H9 (cell line): ENCODE results near the gene CENPO. TPM values are rescaled to one million over a fixed set of nuclear protein-coding genes. Genes with fewer than 3 reads are reported as not detected.

Experiments used
- DNase-seq: peaks from one replicate; pipeline ENCODE4 v3.0.0-alpha.2; 2017
- H2AFZ ChIP-seq: one replicate; pipeline ENCODE4 v1.6.1; 2013; ENCODE audit warnings: mild to moderate bottlenecking, low read length, control low read depth, moderate library complexity
- H2AK5ac ChIP-seq: 2 replicates; pipeline ENCODE4 v1.6.1; 2013; ENCODE audit warnings: low read length, control low read depth, mixed read lengths; ENCODE audit not compliant: insufficient read length
- H2BK120ac ChIP-seq: one replicate; pipeline ENCODE4 v1.6.1; 2013; ENCODE audit warnings: low read depth, mild to moderate bottlenecking, low read length, control low read depth, inconsistent platforms; ENCODE audit not compliant: poor library complexity, severe bottlenecking
- H2BK12ac ChIP-seq: 2 replicates; pipeline ENCODE4 v1.6.1; 2013; ENCODE audit warnings: low read length, control low read depth, mixed read lengths, low read depth; ENCODE audit not compliant: insufficient read length
- H2BK15ac ChIP-seq: 2 replicates; pipeline ENCODE4 v1.6.1; 2013; ENCODE audit warnings: low read depth, low read length, control low read depth
- H2BK20ac ChIP-seq: one replicate; pipeline ENCODE4 v1.6.1; 2013; ENCODE audit warnings: low read depth, mild to moderate bottlenecking, low read length, control low read depth, inconsistent platforms; ENCODE audit not compliant: poor library complexity, severe bottlenecking
- H2BK5ac ChIP-seq: 2 replicates; pipeline ENCODE4 v1.6.1; 2013; ENCODE audit warnings: low read length, control low read depth, mixed read lengths; ENCODE audit not compliant: insufficient read length
- H3K14ac ChIP-seq: 2 replicates; pipeline ENCODE4 v1.6.1; 2013; ENCODE audit warnings: low read length, control low read depth; ENCODE audit not compliant: insufficient read depth
- H3K18ac ChIP-seq: 2 replicates; pipeline ENCODE4 v1.6.1; 2013; ENCODE audit warnings: low read depth, mild to moderate bottlenecking, mixed read lengths, low read length, control low read depth; ENCODE audit not compliant: insufficient read length
- H3K23ac ChIP-seq: 2 replicates; pipeline ENCODE4 v1.6.1; 2013; ENCODE audit warnings: low read length, control low read depth, mixed read lengths, low read depth; ENCODE audit not compliant: insufficient read length
- H3K23me2 ChIP-seq: 2 replicates; pipeline ENCODE4 v1.6.1; 2013; ENCODE audit warnings: low read depth, mild to moderate bottlenecking, mixed read lengths, low read length, control low read depth; ENCODE audit not compliant: insufficient read length, poor library complexity, severe bottlenecking
- H3K27ac ChIP-seq: 2 replicates; pipeline ENCODE4 v1.5.1; 2013; ENCODE audit warnings: low read length, control low read depth, mixed read lengths, low read depth; ENCODE audit not compliant: insufficient read length
- H3K27me3 ChIP-seq: 2 replicates; pipeline ENCODE4 v1.6.1; 2013; ENCODE audit warnings: low read length, control low read depth, inconsistent platforms; ENCODE audit not compliant: insufficient read depth
- H3K4ac ChIP-seq: 2 replicates; pipeline ENCODE4 v1.6.1; 2013; ENCODE audit warnings: low read depth, mild to moderate bottlenecking, control low read depth, inconsistent platforms, low read length, moderate library complexity
- H3K4me1 ChIP-seq: 2 replicates; pipeline ENCODE4 v1.6.1; 2013; ENCODE audit warnings: low read length, control low read depth, inconsistent platforms; ENCODE audit not compliant: insufficient read depth
- H3K4me2 ChIP-seq: 2 replicates; pipeline ENCODE4 v1.6.1; 2013; ENCODE audit warnings: low read length, control low read depth, mixed read lengths; ENCODE audit not compliant: insufficient read length, insufficient read depth
- H3K56ac ChIP-seq: 2 replicates; pipeline ENCODE4 v1.6.1; 2013; ENCODE audit warnings: low read depth, mild to moderate bottlenecking, mixed read lengths, low read length, control low read depth; ENCODE audit not compliant: insufficient read length
- H3K79me1 ChIP-seq: 2 replicates; pipeline ENCODE4 v1.6.1; 2013; ENCODE audit warnings: low read depth, mild to moderate bottlenecking, moderate library complexity, low read length, control low read depth, inconsistent platforms; ENCODE audit not compliant: insufficient read depth, poor library complexity, severe bottlenecking
- H3K79me2 ChIP-seq: 2 replicates; pipeline ENCODE4 v1.6.1; 2013; ENCODE audit warnings: low read length, control low read depth, inconsistent platforms; ENCODE audit not compliant: insufficient read depth
- H3K9ac ChIP-seq: 2 replicates; pipeline ENCODE4 v1.6.1; 2013; ENCODE audit warnings: low read length, control low read depth, mixed read lengths; ENCODE audit not compliant: insufficient read length; ENCODE audit errors: extremely low read depth
- H3K9me3 ChIP-seq: one replicate; pipeline ENCODE4 v1.6.1; 2013; ENCODE audit warnings: low read depth, low read length, inconsistent platforms; ENCODE audit not compliant: control insufficient read depth
- H3T11ph ChIP-seq: one replicate; pipeline ENCODE4 v1.6.1; 2013; ENCODE audit warnings: mild to moderate bottlenecking, low read length, control low read depth, inconsistent platforms
- H4K20me1 ChIP-seq: one replicate; pipeline ENCODE4 v1.6.1; 2013; ENCODE audit not compliant: control insufficient read depth, insufficient read length, insufficient read depth
- H4K5ac ChIP-seq: 2 replicates; pipeline ENCODE4 v1.6.1; 2013; ENCODE audit warnings: low read depth, mild to moderate bottlenecking, mixed read lengths, low read length, control low read depth; ENCODE audit not compliant: insufficient read length
- H4K8ac ChIP-seq: replicated peaks from 2 replicates; pipeline ENCODE4 v1.6.1; 2013; ENCODE audit warnings: low read length, control low read depth, mixed read lengths, low read depth; ENCODE audit not compliant: insufficient read length
- H4K91ac ChIP-seq: 2 replicates; pipeline ENCODE4 v1.6.1; 2013; ENCODE audit warnings: low read depth, mild to moderate bottlenecking, moderate library complexity, mixed read lengths, low read length, control low read depth; ENCODE audit not compliant: insufficient read length
- H3K27ac Mint-ChIP-seq, 3 experiments: 2 replicates in 2 of 3; 3 replicates in 1 of 3; pipeline ENCODE4 v1.8.0; 2020 to 2021; ENCODE audit warnings: mixed read lengths in 3 of 3, mild to moderate bottlenecking in 1 of 3, moderate library complexity in 1 of 3
- H3K27me3 Mint-ChIP-seq: 2 replicates; pipeline ENCODE4 v1.8.0; 2021; ENCODE audit warnings: low read depth, mild to moderate bottlenecking, moderate library complexity, mixed read lengths
- H3K36me3 Mint-ChIP-seq, 3 experiments: 2 replicates in 2 of 3; 3 replicates in 1 of 3; pipeline ENCODE4 v1.8.0; 2020 to 2021; ENCODE audit warnings: low read depth in 3 of 3, mixed read lengths in 3 of 3; ENCODE audit not compliant: insufficient read depth in 1 of 3
- H3K4me1 Mint-ChIP-seq, 2 experiments: 2 replicates each; pipeline ENCODE4 v1.8.0; 2020; ENCODE audit warnings: mixed read lengths in 2 of 2
- H3K4me3 Mint-ChIP-seq, 2 experiments: 2 replicates in 1 of 2; 3 replicates in 1 of 2; pipeline ENCODE4 v1.8.0; 2020 to 2021; ENCODE audit warnings: mild to moderate bottlenecking in 2 of 2, mixed read lengths in 2 of 2, moderate library complexity in 1 of 2
- H3K9me3 Mint-ChIP-seq, 2 experiments: 2 replicates in 1 of 2; 3 replicates in 1 of 2; pipeline ENCODE4 v1.8.0; 2020; ENCODE audit warnings: mild to moderate bottlenecking in 2 of 2, mixed read lengths in 2 of 2, moderate library complexity in 1 of 2
- whole genome bisulfite sequencing: extraction: QIAGEN DNeasy Blood & Tissue Kit; methylation state at CpG from one replicate; pipeline ENCODE4 v1.1.7; 2013; ENCODE audit warnings: missing lambda C conversion rate, low lambda C conversion rate, mixed read lengths; ENCODE audit not compliant: insufficient read length; ENCODE audit errors: extremely low coverage; 5-methylcytosine and 5-hydroxymethylcytosine counted together
- total RNA-seq: library from RNA; stranded (reverse); gene quantifications from 2 replicates; pipeline ENCODE4 v1.2.1, GENCODE V29; 2021
- TF ChIP-seq, protein P1 (sequence below): fragments of 200-600 bp; sonication (generic); conservative IDR thresholded peaks from 3 replicates; pipeline ENCODE4 v1.8.0; 2021; ENCODE audit warnings: antibody characterized with exemption, mild to moderate bottlenecking

The CENPO gene
- total RNA-seq, 1 experiment from 2014 or later, result 49.5 TPM

DNA sequence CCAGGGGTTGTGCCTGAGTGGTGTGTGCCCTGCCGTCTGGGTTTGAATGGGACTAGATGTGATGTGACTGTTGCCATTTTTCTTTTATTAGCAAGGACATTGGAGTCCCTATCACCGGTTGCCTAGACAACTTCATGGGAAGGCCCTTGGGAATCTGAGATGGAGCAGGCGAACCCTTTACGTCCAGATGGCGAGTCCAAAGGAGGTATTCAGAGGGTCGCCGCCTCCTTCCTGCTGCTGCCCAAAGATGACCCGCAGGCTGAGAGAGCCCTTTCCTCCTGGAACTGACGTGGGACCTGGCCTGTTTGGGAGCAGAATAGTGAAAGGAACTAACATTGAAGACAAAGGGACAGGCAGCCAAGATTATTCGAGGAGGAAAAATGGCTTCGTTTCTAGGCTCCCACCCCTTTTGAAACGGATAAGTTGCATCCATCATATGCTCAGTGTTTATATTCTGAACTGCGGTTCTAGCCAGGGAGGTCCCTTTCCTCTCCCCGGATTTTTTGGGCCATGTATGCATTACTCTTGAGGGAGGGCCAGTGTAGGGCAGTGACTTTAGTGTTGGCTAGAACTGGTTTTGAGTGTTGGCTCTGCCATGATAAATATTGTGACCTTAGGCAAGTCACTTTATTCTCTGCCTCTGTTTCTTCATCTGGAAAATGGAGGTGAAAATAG, 673 bp downstream of the CENPO start:
- H3K27me3 Mint-ChIP-seq, result no peaks in the 10 kb centered on the region

More for the DNA sequence above, 673 bp downstream of the CENPO start:
- TF ChIP-seq, protein P1, sequence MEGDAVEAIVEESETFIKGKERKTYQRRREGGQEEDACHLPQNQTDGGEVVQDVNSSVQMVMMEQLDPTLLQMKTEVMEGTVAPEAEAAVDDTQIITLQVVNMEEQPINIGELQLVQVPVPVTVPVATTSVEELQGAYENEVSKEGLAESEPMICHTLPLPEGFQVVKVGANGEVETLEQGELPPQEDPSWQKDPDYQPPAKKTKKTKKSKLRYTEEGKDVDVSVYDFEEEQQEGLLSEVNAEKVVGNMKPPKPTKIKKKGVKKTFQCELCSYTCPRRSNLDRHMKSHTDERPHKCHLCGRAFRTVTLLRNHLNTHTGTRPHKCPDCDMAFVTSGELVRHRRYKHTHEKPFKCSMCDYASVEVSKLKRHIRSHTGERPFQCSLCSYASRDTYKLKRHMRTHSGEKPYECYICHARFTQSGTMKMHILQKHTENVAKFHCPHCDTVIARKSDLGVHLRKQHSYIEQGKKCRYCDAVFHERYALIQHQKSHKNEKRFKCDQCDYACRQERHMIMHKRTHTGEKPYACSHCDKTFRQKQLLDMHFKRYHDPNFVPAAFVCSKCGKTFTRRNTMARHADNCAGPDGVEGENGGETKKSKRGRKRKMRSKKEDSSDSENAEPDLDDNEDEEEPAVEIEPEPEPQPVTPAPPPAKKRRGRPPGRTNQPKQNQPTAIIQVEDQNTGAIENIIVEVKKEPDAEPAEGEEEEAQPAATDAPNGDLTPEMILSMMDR, result no peak
- H3K9ac ChIP-seq, result peak overlapping the region; percentile 98
- H2BK15ac ChIP-seq, result no peak overlapping the region
- no peak overlapping the region for H3K56ac ChIP-seq
- H4K5ac ChIP-seq, result peak overlapping the region; percentile 89
- peaks cover 36% of the 10 kb centered on the region; the same call in 1 of the 2 replicates for H3K79me2 ChIP-seq
- no peak overlapping the region for H2BK12ac ChIP-seq
- H3K23me2 ChIP-seq, result peaks cover 13% of the 10 kb centered on the region
- no peaks in the 10 kb centered on the region for H3K4me1 ChIP-seq
- DNase-seq, result peak; percentile 46
- H2BK5ac ChIP-seq, result peak overlapping the region; percentile 76
- peak overlapping the region; percentile 99 for H3K4me2 ChIP-seq
- no peaks in the 10 kb centered on the region for H4K20me1 ChIP-seq
- no peaks in the 10 kb centered on the region for H3K79me1 ChIP-seq
- no peak overlapping the region for H2BK120ac ChIP-seq
- H3K27ac Mint-ChIP-seq, result peak overlapping the region; percentile 99 to 100 (median 100)
- no peak overlapping the region for H2AFZ ChIP-seq
- H3K18ac ChIP-seq, result peak overlapping the region; percentile 86
- no peak overlapping the region for H3T11ph ChIP-seq
- WGBS, result no CpG with 5 or more reads among the region's 14 CpGs
- H3K4me3 Mint-ChIP-seq, result peak overlapping the region; percentile 96 to 97
- peak overlapping the region; percentile 98 for H3K14ac ChIP-seq
- no peak overlapping the region for H3K23ac ChIP-seq
- H3K36me3 Mint-ChIP-seq, result peaks cover 36 to 50% (median 49%) of the 10 kb centered on the region in 3 experiments
- no peak overlapping the region for H4K91ac ChIP-seq
- no peak overlapping the region for H3K4ac ChIP-seq
- peak overlapping the region; percentile 28 for H2AK5ac ChIP-seq
- H4K8ac ChIP-seq, result no peak overlapping the region
- H3K4me1 Mint-ChIP-seq, result peaks cover 37 to 39% of the 10 kb centered on the region in 2 experiments
- H3K9me3 ChIP-seq, result no peaks in the 10 kb centered on the region
- peaks cover 0 to 3% of the 10 kb centered on the region in 2 experiments; a peak in 2 of 5 replicates for H3K9me3 Mint-ChIP-seq
- no peaks in the 10 kb centered on the region for H3K27me3 ChIP-seq
- peak overlapping the region; percentile 58 for H3K27ac ChIP-seq
- H2BK20ac ChIP-seq, result no peak overlapping the region
